Ishikawa (cell line): ENCODE measurements around the gene ACER2.

Experiments used
- MAX ChIP-seq: IDR thresholded peaks from 2 replicates; pipeline ENCODE4 v1.6.1; 2012
- REST ChIP-seq: IDR thresholded peaks from 2 replicates; pipeline ENCODE4 v1.6.1; 2012; ENCODE audit warnings: low read depth, mild to moderate bottlenecking
- YY1 ChIP-seq: IDR thresholded peaks from 2 replicates; pipeline ENCODE4 v1.6.1; 2012; ENCODE audit warnings: low read depth
- ZBTB7A ChIP-seq: IDR thresholded peaks from 2 replicates; pipeline ENCODE4 v1.6.1; 2012; ENCODE audit warnings: low read depth

DNA sequence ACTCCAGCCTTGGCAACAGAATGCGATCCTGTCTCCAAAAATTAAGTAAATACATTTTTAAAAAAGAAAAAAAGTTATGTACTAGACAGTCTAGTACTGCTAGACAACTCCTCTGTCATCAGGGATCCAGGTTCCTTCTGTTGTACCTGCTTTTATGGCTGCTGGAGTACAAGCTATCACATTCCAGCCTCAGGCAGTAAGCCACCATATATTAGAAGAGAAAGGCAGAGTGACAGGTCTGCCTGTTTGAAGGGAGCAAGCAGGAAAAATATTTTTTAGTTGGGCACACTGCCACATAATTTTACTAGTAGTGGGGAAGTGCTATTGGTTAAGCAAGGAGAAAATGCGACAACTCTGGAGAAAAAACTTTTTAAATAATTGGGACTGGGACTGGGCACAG lies 39.7 kb upstream of the ACER2 start:
- TF ChIP-seq YY1 (no peak), MAX (no peak), REST (no peak), ZBTB7A (no peak)
